ENCODE measurements around the gene TBCC. TPM values are rescaled to one million over a fixed set of nuclear protein-coding genes. Genes with fewer than 3 reads are reported as not detected.

TBCC gene
- total RNA-seq, 1 experiment from 2014 or later = 36.2 TPM

GRCh38 chr6:42709871-42710270 lies 36.0 kb downstream of the TBCC start:
- Mint-ChIP-seq H3K9me3 (ENCODE audit: low read depth, unreplicated experiment) (peaks cover 4% of the 10 kb centered on the region), H3K36me3 (ENCODE audit: insufficient read depth, unreplicated experiment) (no peaks in the 10 kb centered on the region), H3K4me3 (ENCODE audit: low read depth, unreplicated experiment) (no peak overlapping the region), H3K27ac (ENCODE audit: unreplicated experiment) (no peak overlapping the region), H3K27me3 (ENCODE audit: unreplicated experiment) (no peaks in the 10 kb centered on the region), H3K4me1 (ENCODE audit: low read depth, unreplicated experiment) (peaks cover 8% of the 10 kb centered on the region)
- TF ChIP-seq CTCF (IDR thresholded peaks at IDR 0.05; ENCODE audit: unreplicated experiment) = no peak
- intact Hi-C loops (cut with micrococcal nuclease; ENCODE audit: unreplicated experiment) = no loop called here
- DNase-seq = no peak
- CTCF ChIA-PET = no interaction called here
- BruUV-seq (replicated peaks) = no TSS peak

GRCh38 chr6:42708096-42708495 lies 37.8 kb downstream of the TBCC start:
- no peaks in the 10 kb centered on the region for H3K27me3 Mint-ChIP-seq (ENCODE audit: unreplicated experiment)
- BruUV-seq (replicated peaks) = no TSS peak
- TF ChIP-seq CTCF (IDR thresholded peaks at IDR 0.05; ENCODE audit: unreplicated experiment) = no peak
- CTCF ChIA-PET = interaction anchor here (0.5 kb wide), 2 partner anchors 165 to 296 kb away, joined by 4 to 5 read pairs; no protein-coding TSS in a partner anchor
- H3K36me3 Mint-ChIP-seq (ENCODE audit: insufficient read depth, unreplicated experiment) = no peaks in the 10 kb centered on the region
- no peaks in the 10 kb centered on the region for H3K4me1 Mint-ChIP-seq (ENCODE audit: low read depth, unreplicated experiment)
- peaks cover 4% of the 10 kb centered on the region for H3K9me3 Mint-ChIP-seq (ENCODE audit: low read depth, unreplicated experiment)
- no peak overlapping the region for H3K4me3 Mint-ChIP-seq (ENCODE audit: low read depth, unreplicated experiment)
- H3K27ac Mint-ChIP-seq (ENCODE audit: unreplicated experiment) = no peak overlapping the region
- intact Hi-C loops (cut with micrococcal nuclease; ENCODE audit: unreplicated experiment) = no loop called here
- no peak for DNase-seq

GRCh38 chr6:42707595-42707994 lies 38.3 kb downstream of the TBCC start:
- no peak for DNase-seq
- no peaks in the 10 kb centered on the region for H3K4me1 Mint-ChIP-seq (ENCODE audit: low read depth, unreplicated experiment)
- peaks cover 4% of the 10 kb centered on the region for H3K9me3 Mint-ChIP-seq (ENCODE audit: low read depth, unreplicated experiment)
- H3K27ac Mint-ChIP-seq (ENCODE audit: unreplicated experiment) = no peak overlapping the region
- intact Hi-C loops (cut with micrococcal nuclease; ENCODE audit: unreplicated experiment) = no loop called here
- H3K36me3 Mint-ChIP-seq (ENCODE audit: insufficient read depth, unreplicated experiment) = no peaks in the 10 kb centered on the region
- TF ChIP-seq CTCF (IDR thresholded peaks at IDR 0.05; ENCODE audit: unreplicated experiment) = no peak
- CTCF ChIA-PET = interaction anchor here (0.5 kb wide), 1 partner anchor 297 kb away, joined by 4 read pairs; no protein-coding TSS in a partner anchor
- no TSS peak for BruUV-seq (replicated peaks)
- no peak overlapping the region for H3K4me3 Mint-ChIP-seq (ENCODE audit: low read depth, unreplicated experiment)
- no peaks in the 10 kb centered on the region for H3K27me3 Mint-ChIP-seq (ENCODE audit: unreplicated experiment)

GRCh38 chr6:42704937-42705374 lies 40.9 kb downstream of the TBCC start:
- Mint-ChIP-seq H3K27ac (ENCODE audit: unreplicated experiment) (no peak overlapping the region), H3K4me1 (ENCODE audit: low read depth, unreplicated experiment) (no peaks in the 10 kb centered on the region), H3K36me3 (ENCODE audit: insufficient read depth, unreplicated experiment) (no peaks in the 10 kb centered on the region), H3K27me3 (ENCODE audit: unreplicated experiment) (no peaks in the 10 kb centered on the region), H3K9me3 (ENCODE audit: low read depth, unreplicated experiment) (no peaks in the 10 kb centered on the region), H3K4me3 (ENCODE audit: low read depth, unreplicated experiment) (no peak overlapping the region)
- no peak for TF ChIP-seq CTCF (IDR thresholded peaks at IDR 0.05; ENCODE audit: unreplicated experiment)
- BruUV-seq (replicated peaks) = no TSS peak
- CTCF ChIA-PET = no interaction called here
- no peak for DNase-seq
- intact Hi-C loops (cut with micrococcal nuclease; ENCODE audit: unreplicated experiment) = no loop called here

All from Calu3 (cell line).